K562 (cell line): ENCODE measurements around the gene RAP1A. TPM values are rescaled to one million over a fixed set of nuclear protein-coding genes. Genes with fewer than 3 reads are reported as not detected.

Experiments
- ATAC-seq: fragments of 200-7000 bp; cut with Tn5 transposase; 3 replicates; pipeline ENCODE4 v1.9.1; 2020; ENCODE audit warnings: moderate library complexity
- BruUV-seq: library from RNA; stranded (reverse); fragments of 400-500 nt; replicated peaks from 2 replicates; lab custom pipeline; 2021; lab: Mats Ljungman, UMichigan
- CTCF ChIA-PET: fragments of 300-600 bp; formaldehyde crosslinking; extraction: SDS; loops from one replicate; lab custom pipeline; 2021; ENCODE audit warnings: low intra/inter-chr PET ratio; lab: Yijun Ruan, JAX
- POLR2A ChIA-PET: fragments of 300-600, 350-650 bp; sonication (Branson Sonifier 250); formaldehyde crosslinking; extraction: SDS; loops from one replicate; lab custom pipeline; 2021; ENCODE audit warnings: antibody characterized with exemption, inconsistent platforms; lab: Yijun Ruan, JAX
- DNase-seq, 4 experiments: peaks; one replicate each; pipeline versions ENCODE4 v3.0.0 to v3.0.0-alpha.2; 2011 to 2018; ENCODE audit warnings: low spot score in 3 of 4, mixed read lengths in 3 of 4; ENCODE audit errors: extremely low read depth in 1 of 4
- FAIRE-seq: peaks from 2 replicates; lab custom pipeline; 2011; peaks lifted over from hg19 to GRCh38; lab: Jason Lieb, UNC
- H2AFZ ChIP-seq: 2 replicates; pipeline ENCODE4 v1.6.0; 2011; ENCODE audit warnings: low read depth, low read length, control low read depth, inconsistent platforms
- H3K27ac ChIP-seq: fragments of 200-600 bp; 3 replicates; pipeline ENCODE4 v1.8.0; 2011; ENCODE audit warnings: low read depth, mild to moderate bottlenecking, control low read depth, inconsistent platforms, low read length, moderate library complexity, mixed read lengths; ENCODE audit errors: extremely low read depth
- H3K27me3 ChIP-seq, 2 experiments: fragments of 300-600 bp in 1 of 2; 2 replicates in 1 of 2; 3 replicates in 1 of 2; pipeline versions ENCODE4 v1.6.0 to v1.8.0; 2011; ENCODE audit warnings: inconsistent platforms in 2 of 2, low read length in 2 of 2, mild to moderate bottlenecking in 1 of 2, mixed read lengths in 1 of 2, moderate library complexity in 1 of 2; ENCODE audit not compliant: control insufficient read depth in 2 of 2, insufficient read depth in 2 of 2
- H3K36me3 ChIP-seq: fragments of 300-600 bp; 3 replicates; pipeline ENCODE4 v1.8.0; 2011; ENCODE audit warnings: mild to moderate bottlenecking, low read length, inconsistent platforms; ENCODE audit not compliant: control insufficient read depth, insufficient read depth
- H3K4me1 ChIP-seq, 2 experiments: fragments of 200-600 bp in 1 of 2; replicated peaks in 1 of 2; 2 replicates in 1 of 2; 3 replicates in 1 of 2; pipeline versions ENCODE4 v1.5.1 to v1.8.0; 2011; ENCODE audit warnings: inconsistent platforms in 2 of 2, low read length in 2 of 2, mild to moderate bottlenecking in 1 of 2, mixed read lengths in 1 of 2, moderate library complexity in 1 of 2; ENCODE audit not compliant: control insufficient read depth in 2 of 2, insufficient read depth in 2 of 2
- H3K4me2 ChIP-seq: 2 replicates; pipeline ENCODE4 v1.6.1; 2011; ENCODE audit warnings: low read length, control low read depth, inconsistent platforms, mixed read lengths; ENCODE audit not compliant: insufficient read depth
- H3K4me3 ChIP-seq: fragments of 200-600 bp; sonication (generic), shearing (Covaris generic); 2 replicates; pipeline ENCODE4 v1.5.1; 2016; ENCODE audit warnings: control low read depth, inconsistent platforms
- H3K79me2 ChIP-seq: fragments of 200-600 bp; 3 replicates; pipeline ENCODE4 v1.8.0; 2011; ENCODE audit warnings: low read length, inconsistent platforms; ENCODE audit not compliant: control insufficient read depth, insufficient read depth
- H3K9ac ChIP-seq, 2 experiments: 2 replicates each; pipeline versions ENCODE4 v1.6.0 to v1.6.1; 2011; ENCODE audit warnings: low read depth in 2 of 2, low read length in 2 of 2, control low read depth in 1 of 2, inconsistent platforms in 1 of 2, mild to moderate bottlenecking in 1 of 2, mixed read lengths in 1 of 2; ENCODE audit not compliant: insufficient read depth in 1 of 2
- H3K9me1 ChIP-seq: one replicate; pipeline ENCODE4 v1.6.0; 2011; ENCODE audit warnings: inconsistent platforms, mild to moderate bottlenecking, low read length, moderate library complexity; ENCODE audit not compliant: control insufficient read depth, insufficient read depth
- H3K9me3 ChIP-seq: replicated peaks from 2 replicates; pipeline ENCODE4 v1.5.1; 2011; ENCODE audit warnings: low read depth, low read length, inconsistent platforms; ENCODE audit not compliant: control insufficient read depth, insufficient read depth
- H4K20me1 ChIP-seq: replicated peaks from 2 replicates; pipeline ENCODE4 v1.6.1; 2011; ENCODE audit warnings: low read length, inconsistent platforms, mixed read lengths; ENCODE audit not compliant: control insufficient read depth, insufficient read depth
- ARID1B ChIP-seq: fragments of 450-650 bp; IDR thresholded peaks from 2 replicates; pipeline ENCODE4 v1.6.1; 2016; ENCODE audit warnings: antibody characterized with exemption, mild to moderate bottlenecking, inconsistent platforms
- DPF2 ChIP-seq: fragments of 450-650 bp; IDR thresholded peaks from 2 replicates; pipeline ENCODE4 v1.6.1; 2016
- FOXK1 ChIP-seq: sonication (generic); formaldehyde crosslinking; IDR thresholded peaks from 2 replicates; pipeline ENCODE4 v1.8.0; 2022; ENCODE audit warnings: missing genetic modification reagents, mild to moderate bottlenecking, borderline replicate concordance
- GABPB1 ChIP-seq: sonication (generic); formaldehyde crosslinking; IDR thresholded peaks from 2 replicates; pipeline ENCODE4 v1.8.0; 2022; ENCODE audit warnings: mild to moderate bottlenecking, missing genetic modification reagents
- NCOR1 ChIP-seq: fragments of 450-650 bp; IDR thresholded peaks from 2 replicates; pipeline ENCODE4 v1.6.1; 2016; ENCODE audit warnings: mild to moderate bottlenecking, moderate library complexity
- ZNF584 ChIP-seq: fragments of 200-800 bp; sonication (Bioruptor generic); IDR thresholded peaks from 2 replicates; pipeline ENCODE4 v1.6.1; 2016; ENCODE audit warnings: low read depth, mild to moderate bottlenecking, missing genetic modification characterization, missing compliant biosample characterization
- WGBS: fragments of 100-300 bp; shearing (Covaris generic); methylation state at CpG from one replicate; pipeline ENCODE4 v1.1.6; 2016; ENCODE audit warnings: low coverage, mixed read lengths; ENCODE audit not compliant: insufficient coverage; ENCODE audit errors: missing lambda C conversion rate; 5-methylcytosine and 5-hydroxymethylcytosine counted together
- in situ Hi-C: fragments of 300-500 bp; cut with MboI; formaldehyde crosslinking; loops from 4 replicates; pipeline ENCODE4 v1.15.0; 2018; ENCODE audit warnings: inconsistent platforms, mixed read lengths
- intact Hi-C: fragments of 100-400 bp; cut with micrococcal nuclease; formaldehyde crosslinking; loops from 2 replicates; pipeline ENCODE4 v1.14.2; 2022
- polyA plus RNA-seq, 8 experiments: library from polyadenylated mRNA; depleted of rRNA in 4 of 8; stranded (reverse) in 5 of 8; unstranded in 3 of 8; fragments of >200 nt; fragmentation: Nextera tagmentation in 2 of 8; fragmentation: Illumina TruSeq in 1 of 8; extraction: Ambion mirVana in 2 of 8; extraction: Trizol in 1 of 8; gene quantifications; 2 replicates each; pipeline versions ENCODE4 v1.2.1 to v1.2.3, GENCODE V29; 2011 to 2014; ENCODE audit warnings: inconsistent platforms in 1 of 8, missing spikeins in 1 of 8
- total RNA-seq, 7 experiments: library from RNA; depleted of rRNA in 6 of 7; stranded (reverse); fragments of >200 nt in 6 of 7; fragmentation: Illumina TruSeq in 2 of 7; extraction: Trizol in 2 of 7; gene quantifications; 2 replicates each; pipeline versions ENCODE4 v1.2.1 to v1.2.3, GENCODE V29; 2011 to 2021; ENCODE audit warnings: low replicate concordance in 1 of 7
- TF ChIP-seq, protein P1 (sequence below): fragments of 250-450 bp; sonication (Bioruptor Pico); IDR thresholded peaks from 2 replicates; pipeline ENCODE4 v1.4.0; 2020
- TF ChIP-seq, protein P2 (sequence below): fragments of 450-650 bp; formaldehyde crosslinking; IDR thresholded peaks from 2 replicates; pipeline ENCODE4 v1.4.0; 2020; ENCODE audit warnings: mild to moderate bottlenecking
- TF ChIP-seq, protein P3 (sequence below): fragments of 450-650 bp; IDR thresholded peaks from 2 replicates; pipeline ENCODE4 v1.6.1; 2016; ENCODE audit warnings: low read depth
- TF ChIP-seq, protein P4 (sequence below): fragments of 250-450 bp; sonication (Bioruptor Pico); IDR thresholded peaks from 2 replicates; pipeline ENCODE4 v1.8.0; 2022; ENCODE audit warnings: moderate library complexity, mild to moderate bottlenecking, inconsistent platforms

RAP1A gene
- total and polyA plus RNA-seq, 9 of the 15 experiments (the other 6 are each of a cell fraction or from before 2014, with no cell fraction given) = 13.4 to 86.2 (median 32.5) TPM

DNA sequence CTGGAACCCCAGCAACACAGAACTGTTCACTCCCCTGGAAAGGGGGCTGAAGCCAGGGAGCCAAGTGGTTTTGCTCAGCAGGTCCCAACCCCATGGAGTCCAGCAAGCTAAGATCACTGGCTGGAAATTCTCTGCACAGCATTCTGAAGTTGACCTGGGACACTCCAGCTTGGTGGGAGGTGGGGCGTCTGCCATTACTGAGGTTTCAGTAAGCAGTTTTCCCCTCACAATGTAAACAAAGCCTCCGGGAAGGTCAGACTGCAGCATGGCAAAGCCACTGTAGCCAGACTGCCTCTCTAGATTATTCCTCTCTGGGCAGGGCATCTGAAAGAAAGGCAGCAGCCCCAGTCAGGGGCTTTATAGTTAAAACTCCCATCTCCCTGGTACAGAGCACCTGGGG lies 60.0 kb downstream of the RAP1A start:
- no peaks in the 10 kb centered on the region for H4K20me1 ChIP-seq
- DNase-seq = no peak
- peaks cover 15% of the 10 kb centered on the region; the same call in 2 of the 3 replicates for H3K36me3 ChIP-seq
- POLR2A ChIA-PET = interaction anchor here (1.2 to 2.7 kb wide), 2 partner anchors 11 to 51 kb away, joined by 3 to 10 read pairs; no protein-coding TSS in a partner anchor
- H3K9me1 ChIP-seq = no peaks in the 10 kb centered on the region
- CTCF ChIA-PET = no interaction called here
- no peaks in the 10 kb centered on the region for H3K27me3 ChIP-seq
- BruUV-seq = no TSS peak
- no peak overlapping the region for H3K9ac ChIP-seq
- H3K79me2 ChIP-seq = peaks cover 23% of the 10 kb centered on the region
- H3K4me2 ChIP-seq = no peak overlapping the region
- WGBS = 94% methylated on average over 2 of the region's 2 CpGs
- no peak overlapping the region for H3K27ac ChIP-seq
- no peaks in the 10 kb centered on the region for H3K4me1 ChIP-seq
- peaks cover 22% of the 10 kb centered on the region for H3K9me3 ChIP-seq
- intact Hi-C loops (no loop called here), in situ Hi-C loops (no loop called here)
- H3K4me3 ChIP-seq = no peak overlapping the region
- H2AFZ ChIP-seq = no peak overlapping the region
- ATAC-seq = no peak
- no peak for FAIRE-seq
- TF ChIP-seq, protein P1, sequence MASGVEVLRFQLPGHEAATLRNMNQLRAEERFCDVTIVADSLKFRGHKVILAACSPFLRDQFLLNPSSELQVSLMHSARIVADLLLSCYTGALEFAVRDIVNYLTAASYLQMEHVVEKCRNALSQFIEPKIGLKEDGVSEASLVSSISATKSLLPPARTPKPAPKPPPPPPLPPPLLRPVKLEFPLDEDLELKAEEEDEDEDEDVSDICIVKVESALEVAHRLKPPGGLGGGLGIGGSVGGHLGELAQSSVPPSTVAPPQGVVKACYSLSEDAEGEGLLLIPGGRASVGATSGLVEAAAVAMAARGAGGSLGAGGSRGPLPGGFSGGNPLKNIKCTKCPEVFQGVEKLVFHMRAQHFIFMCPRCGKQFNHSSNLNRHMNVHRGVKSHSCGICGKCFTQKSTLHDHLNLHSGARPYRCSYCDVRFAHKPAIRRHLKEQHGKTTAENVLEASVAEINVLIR (CRISPR knock-in tag) = no peak
- TF ChIP-seq ARID1B (no peak), GABPB1 (CRISPR knock-in tag) (no peak), FOXK1 (CRISPR knock-in tag) (no peak), ZNF584 (no peak), NCOR1 (no peak), DPF2 (no peak)
- TF ChIP-seq, protein P2, sequence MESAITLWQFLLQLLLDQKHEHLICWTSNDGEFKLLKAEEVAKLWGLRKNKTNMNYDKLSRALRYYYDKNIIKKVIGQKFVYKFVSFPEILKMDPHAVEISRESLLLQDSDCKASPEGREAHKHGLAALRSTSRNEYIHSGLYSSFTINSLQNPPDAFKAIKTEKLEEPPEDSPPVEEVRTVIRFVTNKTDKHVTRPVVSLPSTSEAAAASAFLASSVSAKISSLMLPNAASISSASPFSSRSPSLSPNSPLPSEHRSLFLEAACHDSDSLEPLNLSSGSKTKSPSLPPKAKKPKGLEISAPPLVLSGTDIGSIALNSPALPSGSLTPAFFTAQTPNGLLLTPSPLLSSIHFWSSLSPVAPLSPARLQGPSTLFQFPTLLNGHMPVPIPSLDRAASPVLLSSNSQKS (CRISPR knock-in tag) = no peak
- TF ChIP-seq, protein P3, sequence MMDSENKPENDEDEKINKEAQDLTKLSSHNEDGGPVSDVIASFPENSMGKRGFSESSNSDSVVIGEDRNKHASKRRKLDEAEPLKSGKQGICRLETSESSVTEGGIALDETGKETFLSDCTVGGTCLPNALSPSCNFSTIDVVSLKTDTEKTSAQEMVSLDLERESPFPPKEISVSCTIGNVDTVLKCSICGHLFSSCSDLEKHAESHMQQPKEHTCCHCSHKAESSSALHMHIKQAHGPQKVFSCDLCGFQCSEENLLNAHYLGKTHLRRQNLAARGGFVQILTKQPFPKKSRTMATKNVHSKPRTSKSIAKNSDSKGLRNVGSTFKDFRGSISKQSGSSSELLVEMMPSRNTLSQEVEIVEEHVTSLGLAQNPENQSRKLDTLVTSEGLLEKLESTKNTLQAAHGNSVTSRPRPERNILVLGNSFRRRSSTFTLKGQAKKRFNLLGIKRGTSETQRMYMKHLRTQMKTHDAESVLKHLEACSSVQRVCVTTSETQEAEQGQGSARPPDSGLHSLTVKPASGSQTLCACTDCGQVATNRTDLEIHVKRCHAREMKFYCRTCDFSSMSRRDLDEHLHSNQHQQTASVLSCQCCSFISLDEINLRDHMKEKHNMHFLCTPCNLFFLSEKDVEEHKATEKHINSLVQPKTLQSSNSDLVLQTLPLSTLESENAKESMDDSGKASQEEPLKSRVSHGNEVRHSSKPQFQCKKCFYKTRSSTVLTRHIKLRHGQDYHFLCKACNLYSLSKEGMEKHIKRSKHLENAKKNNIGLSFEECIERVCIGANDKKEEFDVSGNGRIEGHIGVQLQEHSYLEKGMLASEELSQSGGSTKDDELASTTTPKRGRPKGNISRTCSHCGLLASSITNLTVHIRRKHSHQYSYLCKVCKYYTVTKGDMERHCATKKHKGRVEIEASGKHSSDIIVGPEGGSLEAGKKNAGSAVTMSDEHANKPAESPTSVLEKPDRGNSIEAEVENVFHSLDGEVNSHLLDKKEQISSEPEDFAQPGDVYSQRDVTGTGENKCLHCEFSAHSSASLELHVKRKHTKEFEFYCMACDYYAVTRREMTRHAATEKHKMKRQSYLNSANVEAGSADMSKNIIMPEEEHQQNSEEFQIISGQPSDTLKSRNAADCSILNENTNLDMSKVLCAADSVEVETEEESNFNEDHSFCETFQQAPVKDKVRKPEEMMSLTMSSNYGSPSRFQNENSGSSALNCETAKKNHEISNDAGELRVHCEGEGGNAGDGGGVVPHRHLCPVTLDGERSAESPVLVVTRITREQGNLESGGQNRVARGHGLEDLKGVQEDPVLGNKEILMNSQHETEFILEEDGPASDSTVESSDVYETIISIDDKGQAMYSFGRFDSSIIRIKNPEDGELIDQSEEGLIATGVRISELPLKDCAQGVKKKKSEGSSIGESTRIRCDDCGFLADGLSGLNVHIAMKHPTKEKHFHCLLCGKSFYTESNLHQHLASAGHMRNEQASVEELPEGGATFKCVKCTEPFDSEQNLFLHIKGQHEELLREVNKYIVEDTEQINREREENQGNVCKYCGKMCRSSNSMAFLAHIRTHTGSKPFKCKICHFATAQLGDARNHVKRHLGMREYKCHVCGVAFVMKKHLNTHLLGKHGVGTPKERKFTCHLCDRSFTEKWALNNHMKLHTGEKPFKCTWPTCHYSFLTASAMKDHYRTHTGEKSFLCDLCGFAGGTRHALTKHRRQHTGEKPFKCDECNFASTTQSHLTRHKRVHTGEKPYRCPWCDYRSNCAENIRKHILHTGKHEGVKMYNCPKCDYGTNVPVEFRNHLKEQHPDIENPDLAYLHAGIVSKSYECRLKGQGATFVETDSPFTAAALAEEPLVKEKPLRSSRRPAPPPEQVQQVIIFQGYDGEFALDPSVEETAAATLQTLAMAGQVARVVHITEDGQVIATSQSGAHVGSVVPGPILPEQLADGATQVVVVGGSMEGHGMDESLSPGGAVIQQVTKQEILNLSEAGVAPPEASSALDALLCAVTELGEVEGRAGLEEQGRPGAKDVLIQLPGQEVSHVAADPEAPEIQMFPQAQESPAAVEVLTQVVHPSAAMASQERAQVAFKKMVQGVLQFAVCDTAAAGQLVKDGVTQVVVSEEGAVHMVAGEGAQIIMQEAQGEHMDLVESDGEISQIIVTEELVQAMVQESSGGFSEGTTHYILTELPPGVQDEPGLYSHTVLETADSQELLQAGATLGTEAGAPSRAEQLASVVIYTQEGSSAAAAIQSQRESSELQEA = no peak
- TF ChIP-seq, protein P4, sequence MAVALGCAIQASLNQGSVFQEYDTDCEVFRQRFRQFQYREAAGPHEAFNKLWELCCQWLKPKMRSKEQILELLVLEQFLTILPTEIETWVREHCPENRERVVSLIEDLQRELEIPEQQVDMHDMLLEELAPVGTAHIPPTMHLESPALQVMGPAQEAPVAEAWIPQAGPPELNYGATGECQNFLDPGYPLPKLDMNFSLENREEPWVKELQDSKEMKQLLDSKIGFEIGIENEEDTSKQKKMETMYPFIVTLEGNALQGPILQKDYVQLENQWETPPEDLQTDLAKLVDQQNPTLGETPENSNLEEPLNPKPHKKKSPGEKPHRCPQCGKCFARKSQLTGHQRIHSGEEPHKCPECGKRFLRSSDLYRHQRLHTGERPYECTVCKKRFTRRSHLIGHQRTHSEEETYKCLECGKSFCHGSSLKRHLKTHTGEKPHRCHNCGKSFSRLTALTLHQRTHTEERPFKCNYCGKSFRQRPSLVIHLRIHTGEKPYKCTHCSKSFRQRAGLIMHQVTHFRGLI (CRISPR knock-in tag) = no peak
